Hepatocyte (in vitro differentiated cells): ENCODE results near the gene FAM89B. TPM values are rescaled to one million over a fixed set of nuclear protein-coding genes. Genes with fewer than 3 reads are reported as not detected.

ENCODE experiments used
- DNase-seq: peaks from one replicate; pipeline ENCODE4 v3.0.0-alpha.2; 2016; ENCODE audit warnings: low spot score
- H2AFZ ChIP-seq: fragments of 200-600 bp; sonication (generic); 2 replicates; pipeline ENCODE4 v1.6.0; 2016; ENCODE audit warnings: antibody characterized with exemption, mild to moderate bottlenecking
- H3K27ac ChIP-seq: fragments of 200-600 bp; sonication (generic); 2 replicates; pipeline ENCODE4 v1.5.1; 2016; ENCODE audit warnings: mild to moderate bottlenecking
- H3K27me3 ChIP-seq: fragments of 200-600 bp; sonication (generic); 2 replicates; pipeline ENCODE4 v1.6.1; 2016
- H3K36me3 ChIP-seq: fragments of 200-600 bp; sonication (generic); replicated peaks from 2 replicates; pipeline ENCODE4 v1.5.1; 2016; ENCODE audit warnings: low read depth; ENCODE audit not compliant: insufficient read depth
- H3K4me1 ChIP-seq: fragments of 200-600 bp; sonication (generic); 2 replicates; pipeline ENCODE4 v1.5.1; 2016; ENCODE audit warnings: mild to moderate bottlenecking, moderate library complexity; ENCODE audit not compliant: insufficient read depth
- H3K4me2 ChIP-seq: fragments of 200-600 bp; sonication (generic); 2 replicates; pipeline ENCODE4 v1.6.0; 2016
- H3K4me3 ChIP-seq: fragments of 200-600 bp; sonication (generic); 2 replicates; pipeline ENCODE4 v1.5.1; 2016; ENCODE audit warnings: mild to moderate bottlenecking
- H3K79me2 ChIP-seq: fragments of 200-600 bp; sonication (generic); 2 replicates; pipeline ENCODE4 v1.6.0; 2017; ENCODE audit warnings: mild to moderate bottlenecking
- H3K9me2 ChIP-seq: fragments of 200-600 bp; sonication (generic); replicated peaks from 2 replicates; pipeline ENCODE4 v1.6.0; 2017; ENCODE audit warnings: mild to moderate bottlenecking; ENCODE audit not compliant: insufficient read depth
- H3K9me3 ChIP-seq: fragments of 200-600 bp; sonication (generic); 2 replicates; pipeline ENCODE4 v1.5.1; 2016; ENCODE audit warnings: low read depth, mild to moderate bottlenecking
- H4K20me1 ChIP-seq: fragments of 200-600 bp; sonication (generic); 2 replicates; pipeline ENCODE4 v1.6.0; 2016; ENCODE audit warnings: mild to moderate bottlenecking; ENCODE audit not compliant: insufficient read depth, poor library complexity, severe bottlenecking
- EZH2 ChIP-seq: fragments of 200-600 bp; sonication (generic); IDR thresholded peaks from 2 replicates; pipeline ENCODE4 v1.6.1; 2016; ENCODE audit warnings: antibody characterized with exemption, mild to moderate bottlenecking, borderline replicate concordance
- EZH2phosphoT487 ChIP-seq: fragments of 200-600 bp; sonication (generic); IDR thresholded peaks from one replicate; pipeline ENCODE4 v1.6.1; 2018; ENCODE audit warnings: antibody characterized with exemption, mild to moderate bottlenecking, low read depth, moderate library complexity; ENCODE audit not compliant: unreplicated experiment, severe bottlenecking
- WGBS: methylation state at CpG from one replicate; pipeline ENCODE4 v1.1.6; 2016; ENCODE audit warnings: low lambda C conversion rate; ENCODE audit errors: missing lambda C conversion rate; 5-methylcytosine and 5-hydroxymethylcytosine counted together
- polyA plus RNA-seq: library from polyadenylated mRNA; unstranded; fragments of >200 nt; fragmentation: Nextera tagmentation; extraction: Ambion mirVana; gene quantifications from 2 replicates; pipeline ENCODE4 v1.2.1, GENCODE V29; 2016
- total RNA-seq: library from RNA; depleted of rRNA; stranded (reverse); fragments of >200 nt; gene quantifications from 2 replicates; pipeline ENCODE4 v1.2.3, GENCODE V29; 2014
- TF ChIP-seq, protein P1 (sequence below): fragments of 200-600 bp; sonication (generic); IDR thresholded peaks from 2 replicates; pipeline ENCODE4 v1.5.1; 2016; ENCODE audit warnings: antibody characterized with exemption, mild to moderate bottlenecking; ENCODE audit not compliant: poor library complexity

Gene FAM89B
- total and polyA plus RNA-seq, 2 experiments from 2014 or later = 34.1 to 112 TPM

DNA sequence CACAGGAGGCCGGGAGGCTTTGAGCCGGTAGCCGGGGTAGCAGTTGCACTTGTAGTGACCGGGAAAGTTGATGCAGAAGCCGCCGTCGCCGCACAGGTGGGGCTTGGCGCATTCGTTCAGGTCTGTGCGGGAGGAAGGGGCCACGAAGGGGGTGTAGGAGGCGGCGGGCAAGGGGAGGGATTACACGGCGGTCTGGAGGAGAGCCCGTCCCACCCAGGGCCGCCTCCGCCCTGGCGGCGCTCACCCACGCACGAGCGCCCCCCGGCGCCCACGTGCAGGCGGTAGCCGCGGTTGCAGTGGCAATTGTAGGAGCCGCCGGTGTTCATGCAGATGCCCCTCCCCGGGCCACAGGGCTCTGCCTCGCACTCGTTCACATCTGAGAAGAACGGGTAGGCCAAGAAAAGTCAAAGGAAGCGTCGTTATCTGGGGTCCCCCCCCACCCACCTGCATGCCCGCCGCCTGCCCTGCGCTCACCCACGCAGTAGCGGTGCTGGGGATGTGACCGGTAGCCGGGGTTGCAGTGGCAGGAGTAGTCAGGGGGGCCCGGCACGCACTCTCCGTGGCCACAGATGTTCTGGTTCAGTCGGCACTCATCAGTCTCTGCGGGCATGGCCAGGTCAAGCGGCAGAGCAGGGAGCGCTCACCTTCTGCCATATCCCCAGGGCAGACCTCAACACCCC lies 24.8 kb upstream of the FAM89B start:
- H3K4me2 ChIP-seq = no peak overlapping the region
- DNase-seq = no peak
- no peaks in the 10 kb centered on the region for H3K4me1 ChIP-seq
- no peak overlapping the region for H3K27ac ChIP-seq
- H3K27me3 ChIP-seq = no peaks in the 10 kb centered on the region
- H3K79me2 ChIP-seq = peaks cover 9% of the 10 kb centered on the region
- H2AFZ ChIP-seq = no peak overlapping the region
- no peaks in the 10 kb centered on the region for H3K36me3 ChIP-seq
- H3K9me2 ChIP-seq = no peaks in the 10 kb centered on the region
- no peaks in the 10 kb centered on the region for H4K20me1 ChIP-seq
- 83% methylated on average over 26 of the region's 52 CpGs for WGBS
- TF ChIP-seq EZH2phosphoT487 (no peak), EZH2 (no peak)
- H3K9me3 ChIP-seq = no peaks in the 10 kb centered on the region
- H3K4me3 ChIP-seq = no peak overlapping the region

DNA sequence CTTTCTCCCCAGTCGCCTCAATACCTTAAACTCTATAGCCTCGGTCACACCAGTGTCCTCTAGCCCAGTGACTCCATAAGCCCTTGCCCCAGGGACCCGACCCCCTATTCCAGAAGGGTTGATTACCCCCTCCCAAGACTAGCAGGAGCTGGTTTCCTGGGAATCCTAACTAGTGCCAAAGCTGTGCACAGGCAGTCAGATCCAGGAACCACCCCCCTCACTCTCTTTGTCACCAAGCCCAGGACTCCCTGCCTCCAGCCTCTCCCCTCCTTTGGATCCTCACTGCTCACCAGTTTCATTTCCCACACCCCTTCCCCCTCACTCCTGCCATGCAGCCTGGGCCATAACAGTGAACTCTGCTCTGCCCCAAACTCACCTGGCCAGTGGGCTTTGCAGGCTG lies 23.9 kb upstream of the FAM89B start:
- Histone ChIP-seq H3K4me2 (no peak overlapping the region), H3K79me2 (peaks cover 9% of the 10 kb centered on the region), H4K20me1 (no peaks in the 10 kb centered on the region), H3K9me3 (no peaks in the 10 kb centered on the region), H3K4me1 (peaks cover under 1% of the 10 kb centered on the region), H3K4me3 (no peak overlapping the region), H3K27me3 (no peaks in the 10 kb centered on the region), H3K27ac (no peak overlapping the region), H3K36me3 (no peaks in the 10 kb centered on the region), H3K9me2 (no peaks in the 10 kb centered on the region), H2AFZ (no peak overlapping the region)
- no peak for TF ChIP-seq EZH2phosphoT487
- TF ChIP-seq, protein P1, sequence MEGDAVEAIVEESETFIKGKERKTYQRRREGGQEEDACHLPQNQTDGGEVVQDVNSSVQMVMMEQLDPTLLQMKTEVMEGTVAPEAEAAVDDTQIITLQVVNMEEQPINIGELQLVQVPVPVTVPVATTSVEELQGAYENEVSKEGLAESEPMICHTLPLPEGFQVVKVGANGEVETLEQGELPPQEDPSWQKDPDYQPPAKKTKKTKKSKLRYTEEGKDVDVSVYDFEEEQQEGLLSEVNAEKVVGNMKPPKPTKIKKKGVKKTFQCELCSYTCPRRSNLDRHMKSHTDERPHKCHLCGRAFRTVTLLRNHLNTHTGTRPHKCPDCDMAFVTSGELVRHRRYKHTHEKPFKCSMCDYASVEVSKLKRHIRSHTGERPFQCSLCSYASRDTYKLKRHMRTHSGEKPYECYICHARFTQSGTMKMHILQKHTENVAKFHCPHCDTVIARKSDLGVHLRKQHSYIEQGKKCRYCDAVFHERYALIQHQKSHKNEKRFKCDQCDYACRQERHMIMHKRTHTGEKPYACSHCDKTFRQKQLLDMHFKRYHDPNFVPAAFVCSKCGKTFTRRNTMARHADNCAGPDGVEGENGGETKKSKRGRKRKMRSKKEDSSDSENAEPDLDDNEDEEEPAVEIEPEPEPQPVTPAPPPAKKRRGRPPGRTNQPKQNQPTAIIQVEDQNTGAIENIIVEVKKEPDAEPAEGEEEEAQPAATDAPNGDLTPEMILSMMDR = no peak
- no peak for TF ChIP-seq EZH2
- WGBS = 98% methylated on average over 3 of the region's 3 CpGs
- no peak for DNase-seq

DNA sequence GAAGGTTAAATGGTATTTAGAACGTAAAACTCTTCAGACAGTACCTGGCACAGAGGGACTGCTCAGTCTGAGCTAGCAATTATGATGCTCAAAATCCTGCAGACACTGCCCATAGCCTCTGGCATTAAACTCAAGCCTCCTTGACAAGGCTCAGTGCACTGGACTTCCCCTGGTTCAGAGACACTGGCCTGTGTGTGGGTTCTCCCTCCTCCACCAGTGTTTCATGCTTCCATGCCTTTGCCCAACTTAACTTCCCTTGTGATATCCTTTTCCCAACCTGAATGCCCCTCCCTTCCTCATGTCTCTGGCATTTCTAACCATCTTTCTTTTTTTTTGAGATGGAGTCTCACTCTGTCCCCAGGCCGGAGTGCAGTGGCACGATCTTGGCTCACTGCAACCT lies 23.2 kb upstream of the FAM89B start:
- Histone ChIP-seq H3K79me2 (peaks cover 9% of the 10 kb centered on the region), H3K27ac (no peak overlapping the region), H3K27me3 (no peaks in the 10 kb centered on the region), H3K9me3 (no peaks in the 10 kb centered on the region), H3K9me2 (no peaks in the 10 kb centered on the region), H4K20me1 (no peaks in the 10 kb centered on the region), H3K36me3 (no peaks in the 10 kb centered on the region), H2AFZ (no peak overlapping the region), H3K4me2 (no peak overlapping the region), H3K4me1 (peaks cover 7% of the 10 kb centered on the region), H3K4me3 (no peak overlapping the region)
- DNase-seq = no peak
- TF ChIP-seq EZH2 (no peak), EZH2phosphoT487 (no peak)
- TF ChIP-seq, protein P1 = no peak
- 95% methylated on average over 3 of the region's 3 CpGs for whole genome bisulfite sequencing

DNA sequence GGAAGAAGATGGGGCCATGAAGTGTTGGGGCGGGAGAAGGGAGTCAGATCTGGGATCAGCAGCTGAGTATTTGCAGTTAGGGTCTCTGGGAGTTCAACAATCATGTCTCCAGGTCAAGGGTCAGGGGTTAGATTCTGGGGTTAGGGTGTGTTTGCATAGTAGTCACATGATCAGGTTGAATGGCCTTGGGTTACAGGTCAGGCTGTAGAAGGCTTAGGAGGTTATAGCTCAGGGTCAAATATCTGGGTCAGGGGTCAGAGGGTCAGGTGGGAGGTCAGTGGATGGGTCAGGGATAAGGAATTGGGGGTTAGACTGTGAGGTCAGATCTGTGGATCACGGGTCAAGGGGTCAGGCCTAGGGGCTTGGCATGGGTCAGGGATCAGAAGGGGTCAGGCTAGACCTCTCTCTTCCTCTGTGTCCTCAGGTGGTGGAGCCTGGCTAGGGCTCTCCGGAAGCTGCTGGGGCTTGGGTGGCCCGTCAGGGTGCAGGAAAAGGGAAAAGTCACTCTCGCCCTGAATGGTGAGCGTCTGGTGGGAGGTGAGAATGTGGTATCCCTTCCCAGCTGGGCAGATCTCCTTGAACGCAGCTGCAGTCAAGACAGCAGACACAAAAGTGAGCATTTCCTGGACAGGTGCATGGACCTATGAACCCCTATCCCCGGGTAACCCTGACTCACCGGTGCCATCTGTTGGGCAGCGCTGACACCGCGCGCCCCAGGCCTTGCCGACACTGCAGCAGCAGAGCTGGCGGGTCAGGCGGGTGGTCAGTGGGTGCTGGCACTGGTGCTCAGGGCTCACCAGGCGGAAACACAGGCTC lies 20.6 kb upstream of the FAM89B start:
- no peak overlapping the region for H3K4me3 ChIP-seq
- no peaks in the 10 kb centered on the region for H3K9me2 ChIP-seq
- H3K4me2 ChIP-seq = peak overlapping the region; percentile 60
- H3K27ac ChIP-seq = peak overlapping the region; percentile 23
- WGBS = 69% methylated on average over 17 of the region's 17 CpGs
- H3K4me1 ChIP-seq = peaks cover 25% of the 10 kb centered on the region
- H4K20me1 ChIP-seq = no peaks in the 10 kb centered on the region
- H3K79me2 ChIP-seq = peaks cover 27% of the 10 kb centered on the region
- no peak overlapping the region for H2AFZ ChIP-seq
- H3K9me3 ChIP-seq = no peaks in the 10 kb centered on the region
- no peaks in the 10 kb centered on the region for H3K27me3 ChIP-seq
- TF ChIP-seq, protein P1 = peak; percentile 43
- TF ChIP-seq EZH2 (no peak), EZH2phosphoT487 (no peak)
- no peaks in the 10 kb centered on the region for H3K36me3 ChIP-seq
- DNase-seq = peak; percentile 78
